ENCODE data around the gene ZSWIM6. TPM values are rescaled to one million over a fixed set of nuclear protein-coding genes. Genes with fewer than 3 reads are reported as not detected.
A peak's percentile ranks its signal among the peaks of the same experiment; 100 is the strongest.

ZSWIM6 gene
- total RNA-seq, 2 donors from 2014 or later: 10.6 to 18.8 TPM

- H3K27me3 ChIP-seq (replicated peaks; ENCODE audit: insufficient read depth): no peaks in the 10 kb centered on the region
- H3K36me3 ChIP-seq: no peaks in the 10 kb centered on the region
- H3K4me3 ChIP-seq: no peak overlapping the region
- TF ChIP-seq, protein P1, sequence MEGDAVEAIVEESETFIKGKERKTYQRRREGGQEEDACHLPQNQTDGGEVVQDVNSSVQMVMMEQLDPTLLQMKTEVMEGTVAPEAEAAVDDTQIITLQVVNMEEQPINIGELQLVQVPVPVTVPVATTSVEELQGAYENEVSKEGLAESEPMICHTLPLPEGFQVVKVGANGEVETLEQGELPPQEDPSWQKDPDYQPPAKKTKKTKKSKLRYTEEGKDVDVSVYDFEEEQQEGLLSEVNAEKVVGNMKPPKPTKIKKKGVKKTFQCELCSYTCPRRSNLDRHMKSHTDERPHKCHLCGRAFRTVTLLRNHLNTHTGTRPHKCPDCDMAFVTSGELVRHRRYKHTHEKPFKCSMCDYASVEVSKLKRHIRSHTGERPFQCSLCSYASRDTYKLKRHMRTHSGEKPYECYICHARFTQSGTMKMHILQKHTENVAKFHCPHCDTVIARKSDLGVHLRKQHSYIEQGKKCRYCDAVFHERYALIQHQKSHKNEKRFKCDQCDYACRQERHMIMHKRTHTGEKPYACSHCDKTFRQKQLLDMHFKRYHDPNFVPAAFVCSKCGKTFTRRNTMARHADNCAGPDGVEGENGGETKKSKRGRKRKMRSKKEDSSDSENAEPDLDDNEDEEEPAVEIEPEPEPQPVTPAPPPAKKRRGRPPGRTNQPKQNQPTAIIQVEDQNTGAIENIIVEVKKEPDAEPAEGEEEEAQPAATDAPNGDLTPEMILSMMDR (IDR thresholded peaks at IDR 0.05): no peak
- peaks cover 4 to 6% of the 10 kb centered on the region in 2 donors for H3K4me1 ChIP-seq (ENCODE audit: control insufficient read depth in 1 of 2, low read depth in 2 of 2)
- ATAC-seq (ENCODE audit: insufficient number of reproducible peaks, low FRiP score, low read depth) (no peak), DNase-seq (ENCODE audit: low spot score) (no peak)
- H3K9me3 ChIP-seq: peaks cover 10% of the 10 kb centered on the region
- H3K27ac ChIP-seq: no peak overlapping the region
Measured at GRCh38 chr5:61441742-61442141, 109.7 kb downstream of the ZSWIM6 start.

GRCh38 chr5:61447780-61448495 lies 115.9 kb downstream of the ZSWIM6 start:
- DNase-seq (ENCODE audit: low spot score) (no peak), ATAC-seq (ENCODE audit: insufficient number of reproducible peaks, low FRiP score, low read depth) (no peak)
- Histone ChIP-seq H3K4me3 (no peak overlapping the region), H3K9me3 (peaks cover under 1% of the 10 kb centered on the region), H3K27ac (no peak overlapping the region), H3K36me3 (no peaks in the 10 kb centered on the region), H3K4me1 (ENCODE audit: control insufficient read depth in 1 of 2, low read depth in 2 of 2) (peaks cover 25 to 41% of the 10 kb centered on the region in 2 donors), H3K27me3 (replicated peaks; ENCODE audit: insufficient read depth) (no peaks in the 10 kb centered on the region)
- TF ChIP-seq, protein P1 (IDR thresholded peaks at IDR 0.05): no peak

DNA sequence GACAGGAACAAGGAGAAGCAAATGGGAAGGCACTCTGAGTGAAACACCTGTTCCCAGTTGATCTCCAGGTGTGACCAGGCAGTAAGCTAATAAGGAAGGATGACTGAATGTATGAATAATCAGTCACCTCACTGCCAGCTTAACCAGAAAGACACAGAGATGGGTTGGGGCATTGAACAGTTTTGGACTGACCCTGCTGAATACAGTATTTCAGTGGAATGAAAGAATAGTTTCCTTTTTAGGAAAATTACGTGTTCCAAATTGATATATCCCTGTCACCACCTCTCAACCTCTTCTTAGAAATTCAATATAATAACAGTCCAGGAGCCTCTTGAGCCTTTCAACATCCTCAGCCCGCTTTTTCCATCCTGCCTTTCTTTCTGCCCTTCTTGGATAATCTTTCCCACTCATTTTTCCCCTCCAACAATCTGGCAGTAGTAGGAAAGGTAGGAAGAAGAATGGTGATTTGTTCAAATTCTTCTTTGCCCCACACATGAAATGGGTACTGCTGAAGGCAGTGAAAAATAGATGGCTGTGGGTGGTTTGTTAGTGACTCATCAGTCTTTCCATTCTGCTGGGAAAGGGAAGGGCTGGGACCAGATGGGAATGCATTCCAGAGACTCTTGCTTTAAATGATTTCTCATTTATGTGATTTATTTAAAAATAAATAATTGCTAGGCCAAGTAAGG lies 117.9 kb downstream of the ZSWIM6 start:
- no peaks in the 10 kb centered on the region for H3K36me3 ChIP-seq
- TF ChIP-seq, protein P1 (IDR thresholded peaks at IDR 0.05): no peak
- peaks cover 25 to 46% of the 10 kb centered on the region in 2 donors for H3K4me1 ChIP-seq (ENCODE audit: control insufficient read depth in 1 of 2, low read depth in 2 of 2)
- H3K4me3 ChIP-seq: no peak overlapping the region
- H3K27me3 ChIP-seq (replicated peaks; ENCODE audit: insufficient read depth): no peaks in the 10 kb centered on the region
- peak overlapping the region; percentile 69 to 82 for H3K27ac ChIP-seq
- peak; percentile 91 for ATAC-seq (ENCODE audit: insufficient number of reproducible peaks, low FRiP score, low read depth)
- no peak for DNase-seq (ENCODE audit: low spot score)
- H3K9me3 ChIP-seq: no peaks in the 10 kb centered on the region

- Histone ChIP-seq H3K4me1 (ENCODE audit: control insufficient read depth in 1 of 2, low read depth in 2 of 2) (peaks cover 25 to 46% of the 10 kb centered on the region in 2 donors), H3K27me3 (replicated peaks; ENCODE audit: insufficient read depth) (no peaks in the 10 kb centered on the region), H3K4me3 (peak overlapping the region; percentile 15), H3K27ac (peak overlapping the region; percentile 69 to 82), H3K36me3 (no peaks in the 10 kb centered on the region), H3K9me3 (no peaks in the 10 kb centered on the region)
- ATAC-seq (ENCODE audit: insufficient number of reproducible peaks, low FRiP score, low read depth) (peak; percentile 52), DNase-seq (ENCODE audit: low spot score) (no peak)
- TF ChIP-seq, protein P1 (IDR thresholded peaks at IDR 0.05): no peak
Measured at GRCh38 chr5:61450493-61451279, 118.6 kb downstream of the ZSWIM6 start.

All from thoracic aorta (tissue), 2 donors.